ENCODE results near the gene CDC42BPB. TPM values are rescaled to one million over a fixed set of nuclear protein-coding genes. Genes with fewer than 3 reads are reported as not detected.

Gene CDC42BPB
- polyA plus RNA-seq, 1 of the 3 experiments (the other 2 are of a cell fraction), result 61.6 TPM

- no peak overlapping the region for H3K9ac ChIP-seq
- H3K27ac ChIP-seq (ENCODE audit: low read depth in 2 of 2, low read length in 1 of 2), result no peak overlapping the region
- WGBS (ENCODE audit: low lambda C conversion rate), result 85% methylated on average over 24 of the region's 34 CpGs
- H3F3A ChIP-seq (replicated peaks; ENCODE audit: insufficient read depth), result no peaks in the 10 kb centered on the region
- CTCF ChIA-PET, result interaction anchor here (0.6 to 1.3 kb wide), 8 partner anchors 13 to 236 kb away, joined by 3 to 6 read pairs (median 3); no protein-coding TSS in a partner anchor
- no peak overlapping the region for H3K4me2 ChIP-seq
- H3K79me2 ChIP-seq (ENCODE audit: insufficient read depth), result peaks cover 7% of the 10 kb centered on the region; the same call in 1 of the 2 replicates
- H3K9me3 ChIP-seq, result no peaks in the 10 kb centered on the region
- H3K4me3 ChIP-seq (ENCODE audit: low read depth in 2 of 2, low read length in 1 of 2), result no peak overlapping the region
- H3K36me3 ChIP-seq (replicated peaks in 1 of 2; ENCODE audit: control insufficient read depth in 1 of 2, insufficient read depth in 2 of 2, low read length in 1 of 2), result peaks cover 14 to 22% of the 10 kb centered on the region in 2 experiments
- H3K27me3 ChIP-seq (ENCODE audit: insufficient read depth), result peaks cover 5% of the 10 kb centered on the region; the same call in 1 of the 2 replicates
- DNase-seq, result no peak
- no peaks in the 10 kb centered on the region for H3K9me2 ChIP-seq
- peaks cover 0 to 8% of the 10 kb centered on the region in 2 experiments; a peak in 1 of 4 replicates for H3K4me1 ChIP-seq (ENCODE audit: control insufficient read depth in 1 of 2, insufficient read depth in 2 of 2, low read depth in 1 of 2, low read length in 1 of 2)
- POLR2A ChIA-PET, result no interaction called here
- no peak overlapping the region for H2AFZ ChIP-seq (ENCODE audit: low read depth)
- no peak for TF ChIP-seq EZH2phosphoT487 (IDR thresholded peaks at IDR 0.05; ENCODE audit: borderline replicate concordance, low read depth)
- no peak for TF ChIP-seq MEF2A (IDR thresholded peaks at IDR 0.05; ENCODE audit: borderline replicate concordance, low read depth)
- TF ChIP-seq USF1 (IDR thresholded peaks at IDR 0.05; ENCODE audit: borderline replicate concordance, low read depth), result no peak
- no peak for TF ChIP-seq YY1 (IDR thresholded peaks at IDR 0.05; ENCODE audit: low read depth)
- no peak for TF ChIP-seq REST (IDR thresholded peaks at IDR 0.05; ENCODE audit: low read depth, low read length)
- TF ChIP-seq USF2 (IDR thresholded peaks at IDR 0.05; ENCODE audit: borderline replicate concordance, low read depth, low read length), result no peak
- no peak for TF ChIP-seq TAF1 (IDR thresholded peaks at IDR 0.05; ENCODE audit: borderline replicate concordance, low read depth, low read length)
- TF ChIP-seq NFIC (IDR thresholded peaks at IDR 0.05; ENCODE audit: borderline replicate concordance), result no peak
- no peak for TF ChIP-seq GABPA (IDR thresholded peaks at IDR 0.05; ENCODE audit: low read depth)
- no peak for TF ChIP-seq RFX5 (IDR thresholded peaks at IDR 0.05; ENCODE audit: low read length)
- TF ChIP-seq, protein P1, sequence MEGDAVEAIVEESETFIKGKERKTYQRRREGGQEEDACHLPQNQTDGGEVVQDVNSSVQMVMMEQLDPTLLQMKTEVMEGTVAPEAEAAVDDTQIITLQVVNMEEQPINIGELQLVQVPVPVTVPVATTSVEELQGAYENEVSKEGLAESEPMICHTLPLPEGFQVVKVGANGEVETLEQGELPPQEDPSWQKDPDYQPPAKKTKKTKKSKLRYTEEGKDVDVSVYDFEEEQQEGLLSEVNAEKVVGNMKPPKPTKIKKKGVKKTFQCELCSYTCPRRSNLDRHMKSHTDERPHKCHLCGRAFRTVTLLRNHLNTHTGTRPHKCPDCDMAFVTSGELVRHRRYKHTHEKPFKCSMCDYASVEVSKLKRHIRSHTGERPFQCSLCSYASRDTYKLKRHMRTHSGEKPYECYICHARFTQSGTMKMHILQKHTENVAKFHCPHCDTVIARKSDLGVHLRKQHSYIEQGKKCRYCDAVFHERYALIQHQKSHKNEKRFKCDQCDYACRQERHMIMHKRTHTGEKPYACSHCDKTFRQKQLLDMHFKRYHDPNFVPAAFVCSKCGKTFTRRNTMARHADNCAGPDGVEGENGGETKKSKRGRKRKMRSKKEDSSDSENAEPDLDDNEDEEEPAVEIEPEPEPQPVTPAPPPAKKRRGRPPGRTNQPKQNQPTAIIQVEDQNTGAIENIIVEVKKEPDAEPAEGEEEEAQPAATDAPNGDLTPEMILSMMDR (IDR thresholded peaks at IDR 0.05), result no peak
- TF ChIP-seq RXRA (IDR thresholded peaks at IDR 0.05; ENCODE audit: borderline replicate concordance, low read depth), result no peak
- no peak for TF ChIP-seq RCOR1 (IDR thresholded peaks at IDR 0.05; ENCODE audit: low read length)
- no peak for TF ChIP-seq MXI1 (IDR thresholded peaks at IDR 0.05; ENCODE audit: low read depth, low read length)
- TF ChIP-seq RAD21 (IDR thresholded peaks at IDR 0.05; ENCODE audit: low read length), result no peak
- no peak for TF ChIP-seq IRF3 (IDR thresholded peaks at IDR 0.05; ENCODE audit: low read depth, low read length)
- no peak for TF ChIP-seq GATA2 (CRISPR knock-in tag; IDR thresholded peaks at IDR 0.05)
- no peak for TF ChIP-seq PBX3 (IDR thresholded peaks at IDR 0.05)
- peaks cover 6% of the 10 kb centered on the region; the same call in 1 of the 2 replicates for H4K20me1 ChIP-seq (ENCODE audit: insufficient read depth)
These were observed 126.4 kb downstream of the CDC42BPB start for GRCh38 chr14:102930753-102931579.
